Activated T-helper 1 cell treated with anti-CD3 and anti-CD28 coated beads, Interleukin-12 subunit alpha, Interleukin-12 subunit beta, Interleukin-2, Interleukin-4 antibody, amounts not matched to agents 30 ng/mL and 10 ng/mL and 1 ng/mL, durations not matched to agents 14 hours and 24 hours and 36 hours (primary cell): ENCODE data around the gene BZW1. TPM values are rescaled to one million over a fixed set of nuclear protein-coding genes. Genes with fewer than 3 reads are reported as not detected.

Experiments
- DNase-seq: peaks from one replicate; pipeline ENCODE4 v3.0.0; 2021; ENCODE audit warnings: low spot score
- H3K27ac Mint-ChIP-seq: one replicate; pipeline ENCODE4 v1.8.0; 2021; ENCODE audit warnings: mild to moderate bottlenecking, mixed read lengths
- H3K27me3 Mint-ChIP-seq: one replicate; pipeline ENCODE4 v1.8.0; 2022; ENCODE audit warnings: mild to moderate bottlenecking, moderate library complexity, mixed read lengths; ENCODE audit not compliant: insufficient read depth
- H3K36me3 Mint-ChIP-seq: one replicate; pipeline ENCODE4 v1.8.0; 2021; ENCODE audit warnings: low read depth, mixed read lengths
- H3K4me1 Mint-ChIP-seq: one replicate; pipeline ENCODE4 v1.8.0; 2021; ENCODE audit warnings: low read depth, mixed read lengths
- H3K4me3 Mint-ChIP-seq: one replicate; pipeline ENCODE4 v1.8.0; 2021; ENCODE audit warnings: mild to moderate bottlenecking, moderate library complexity, mixed read lengths
- H3K9me3 Mint-ChIP-seq: one replicate; pipeline ENCODE4 v1.8.0; 2021; ENCODE audit warnings: mixed read lengths
- intact Hi-C: fragments of 100-400 bp; cut with micrococcal nuclease; formaldehyde crosslinking; loops from one replicate; pipeline ENCODE4 v1.15.1; 2024
- total RNA-seq: library from RNA; stranded (reverse); gene quantifications from 2 replicates; pipeline ENCODE4 v1.2.3, GENCODE V29; 2022

The BZW1 gene
- total RNA-seq: 446 and 447 TPM in 2 replicates

- H3K4me3 Mint-ChIP-seq: peak within 1 kb of the TSS; percentile 100
- intact Hi-C loops: loop anchor here (1.0 to 5.0 kb wide), 18 partner anchors 46 to 1427 kb away; partner anchors contain the start of genes C2orf69, CASP8, FZD7 and HYCC2
- peaks cover 58% of the 10 kb centered on the region for H3K4me1 Mint-ChIP-seq
- H3K9me3 Mint-ChIP-seq: no peaks in the 10 kb centered on the region
- H3K27me3 Mint-ChIP-seq: no peaks in the 10 kb centered on the region
- H3K36me3 Mint-ChIP-seq: peaks cover 35% of the 10 kb centered on the region
- peak within 1 kb of the TSS; percentile 99 for H3K27ac Mint-ChIP-seq
- peak; percentile 96 for DNase-seq
These were observed at the start of gene BZW1 for GRCh38 chr2:200811333-200812121. Gene BZW1 (plus strand): TSS chr2:200811910. CDS start chr2:200813218, 1,308 bp downstream.

- Mint-ChIP-seq H3K4me1 (peaks cover 29% of the 10 kb centered on the region), H3K4me3 (no peak overlapping the region), H3K27me3 (no peaks in the 10 kb centered on the region), H3K36me3 (no peaks in the 10 kb centered on the region), H3K9me3 (no peaks in the 10 kb centered on the region), H3K27ac (no peak overlapping the region)
- no peak for DNase-seq
- intact Hi-C loops: no loop called here
These were observed 49.6 kb upstream of the BZW1 start for GRCh38 chr2:200762127-200762526.

- Mint-ChIP-seq H3K9me3 (no peaks in the 10 kb centered on the region), H3K4me1 (peaks cover 29% of the 10 kb centered on the region), H3K36me3 (no peaks in the 10 kb centered on the region), H3K4me3 (no peak overlapping the region), H3K27ac (no peak overlapping the region), H3K27me3 (no peaks in the 10 kb centered on the region)
- intact Hi-C loops: no loop called here
- DNase-seq: no peak
These were observed 48.3 kb upstream of the BZW1 start for GRCh38 chr2:200763422-200763821.

GRCh38 chr2:200765139-200765951 is 46.4 kb upstream of the BZW1 start:
- no peaks in the 10 kb centered on the region for H3K27me3 Mint-ChIP-seq
- H3K4me3 Mint-ChIP-seq: no peak overlapping the region

GRCh38 chr2:200765995-200766660 is 45.6 kb upstream of the BZW1 start:
- intact Hi-C loops: loop anchor here (1.0 kb wide), 3 partner anchors 45 to 63 kb away; partner anchors contain the start of gene BZW1
- H3K27ac Mint-ChIP-seq: peak overlapping the region; percentile 82
- H3K9me3 Mint-ChIP-seq: no peaks in the 10 kb centered on the region
- H3K4me3 Mint-ChIP-seq: no peak overlapping the region
- no peak for DNase-seq
- no peaks in the 10 kb centered on the region for H3K36me3 Mint-ChIP-seq
- peaks cover 29% of the 10 kb centered on the region for H3K4me1 Mint-ChIP-seq
- no peaks in the 10 kb centered on the region for H3K27me3 Mint-ChIP-seq

More at GRCh38 chr2:200765139-200765951, 46.4 kb upstream of the BZW1 start:
- Mint-ChIP-seq H3K9me3 (no peaks in the 10 kb centered on the region), H3K4me1 (peaks cover 29% of the 10 kb centered on the region), H3K36me3 (no peaks in the 10 kb centered on the region), H3K27ac (peak overlapping the region; percentile 82)
- intact Hi-C loops: loop anchor here (1.0 kb wide), 3 partner anchors 46 to 62 kb away; partner anchors contain the start of gene BZW1
- no peak for DNase-seq

- H3K4me1 Mint-ChIP-seq: peaks cover 30% of the 10 kb centered on the region
- H3K27me3 Mint-ChIP-seq: no peaks in the 10 kb centered on the region
- H3K4me3 Mint-ChIP-seq: no peak overlapping the region
- H3K36me3 Mint-ChIP-seq: no peaks in the 10 kb centered on the region
- intact Hi-C loops: no loop called here
- H3K9me3 Mint-ChIP-seq: peaks cover 4% of the 10 kb centered on the region
- no peak for DNase-seq
- no peak overlapping the region for H3K27ac Mint-ChIP-seq
These were observed 44.4 kb upstream of the BZW1 start for GRCh38 chr2:200767111-200767885.

GRCh38 chr2:200770847-200771246 is 40.9 kb upstream of the BZW1 start:
- Mint-ChIP-seq H3K36me3 (peaks cover 4% of the 10 kb centered on the region), H3K4me1 (peaks cover 15% of the 10 kb centered on the region), H3K27me3 (peaks cover 2% of the 10 kb centered on the region), H3K4me3 (no peak overlapping the region), H3K27ac (no peak overlapping the region), H3K9me3 (peaks cover 15% of the 10 kb centered on the region)
- intact Hi-C loops: no loop called here
- DNase-seq: no peak

GRCh38 chr2:200772620-200773019 is 39.1 kb upstream of the BZW1 start:
- peaks cover 10% of the 10 kb centered on the region for H3K4me1 Mint-ChIP-seq
- peak overlapping the region; percentile 44 for H3K27ac Mint-ChIP-seq
- H3K36me3 Mint-ChIP-seq: peaks cover 4% of the 10 kb centered on the region
- H3K27me3 Mint-ChIP-seq: peaks cover 4% of the 10 kb centered on the region
- H3K9me3 Mint-ChIP-seq: peaks cover 15% of the 10 kb centered on the region
- no peak overlapping the region for H3K4me3 Mint-ChIP-seq
- DNase-seq: no peak
- intact Hi-C loops: no loop called here

- peaks cover 4% of the 10 kb centered on the region for H3K27me3 Mint-ChIP-seq
- no peak for DNase-seq
- no peak overlapping the region for H3K27ac Mint-ChIP-seq
- H3K9me3 Mint-ChIP-seq: peaks cover 15% of the 10 kb centered on the region
- intact Hi-C loops: no loop called here
- H3K4me3 Mint-ChIP-seq: no peak overlapping the region
- peaks cover 10% of the 10 kb centered on the region for H3K4me1 Mint-ChIP-seq
- H3K36me3 Mint-ChIP-seq: peaks cover 4% of the 10 kb centered on the region
These were observed 38.6 kb upstream of the BZW1 start for GRCh38 chr2:200773083-200773482.

- H3K4me3 Mint-ChIP-seq: no peak overlapping the region
- H3K4me1 Mint-ChIP-seq: peaks cover 10% of the 10 kb centered on the region
- no peak for DNase-seq
- H3K27ac Mint-ChIP-seq: no peak overlapping the region
- peaks cover 4% of the 10 kb centered on the region for H3K27me3 Mint-ChIP-seq
- intact Hi-C loops: no loop called here
- H3K36me3 Mint-ChIP-seq: peaks cover 4% of the 10 kb centered on the region
- H3K9me3 Mint-ChIP-seq: peaks cover 15% of the 10 kb centered on the region
These were observed 36.8 kb upstream of the BZW1 start for GRCh38 chr2:200774920-200775319.

- DNase-seq: no peak
- peaks cover 4% of the 10 kb centered on the region for H3K36me3 Mint-ChIP-seq
- peaks cover 11% of the 10 kb centered on the region for H3K9me3 Mint-ChIP-seq
These were observed 34.4 kb upstream of the BZW1 start for GRCh38 chr2:200777275-200777674.

GRCh38 chr2:200778038-200778437 is 33.7 kb upstream of the BZW1 start:
- peaks cover 2% of the 10 kb centered on the region for H3K4me1 Mint-ChIP-seq

More at GRCh38 chr2:200777275-200777674, 34.4 kb upstream of the BZW1 start:
- H3K4me3 Mint-ChIP-seq: no peak overlapping the region
- no peak overlapping the region for H3K27ac Mint-ChIP-seq
- intact Hi-C loops: no loop called here
- peaks cover 4% of the 10 kb centered on the region for H3K27me3 Mint-ChIP-seq
- peaks cover 9% of the 10 kb centered on the region for H3K4me1 Mint-ChIP-seq

More at GRCh38 chr2:200778038-200778437, 33.7 kb upstream of the BZW1 start:
- no peak overlapping the region for H3K27ac Mint-ChIP-seq
- intact Hi-C loops: no loop called here
- peaks cover 3% of the 10 kb centered on the region for H3K9me3 Mint-ChIP-seq
- H3K4me3 Mint-ChIP-seq: no peak overlapping the region
- no peak for DNase-seq
- peaks cover 4% of the 10 kb centered on the region for H3K27me3 Mint-ChIP-seq
- peaks cover 2% of the 10 kb centered on the region for H3K36me3 Mint-ChIP-seq
